Measurements from ENCODE around the gene RFFL. TPM values are rescaled to one million over a fixed set of nuclear protein-coding genes. Genes with fewer than 3 reads are reported as not detected.

Gene RFFL, protein sequence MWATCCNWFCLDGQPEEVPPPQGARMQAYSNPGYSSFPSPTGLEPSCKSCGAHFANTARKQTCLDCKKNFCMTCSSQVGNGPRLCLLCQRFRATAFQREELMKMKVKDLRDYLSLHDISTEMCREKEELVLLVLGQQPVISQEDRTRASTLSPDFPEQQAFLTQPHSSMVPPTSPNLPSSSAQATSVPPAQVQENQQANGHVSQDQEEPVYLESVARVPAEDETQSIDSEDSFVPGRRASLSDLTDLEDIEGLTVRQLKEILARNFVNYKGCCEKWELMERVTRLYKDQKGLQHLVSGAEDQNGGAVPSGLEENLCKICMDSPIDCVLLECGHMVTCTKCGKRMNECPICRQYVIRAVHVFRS
- total RNA-seq (2021; ENCODE audit: unreplicated experiment) (40.3 TPM), Bru-seq, nascent RNA (percentile 84 among the genes with signal in this experiment), BruChase-seq, experiment 1, labeled RNA remaining after a 6-hour chase (percentile 97 among the genes with signal in this experiment), BruChase-seq, experiment 2, labeled RNA remaining after a 2-hour chase (percentile 96 among the genes with signal in this experiment)
- polyA plus RNA-seq (2012) = 24.8 and 30.1 TPM in 2 replicates
- long read RNA-seq, full-length matches to known transcripts = 11 of 31 reads
- long read RNA-seq, partial matches to known transcripts = 5 of 31 reads
- long read RNA-seq, other reads (novel, unspliced or antisense) = 15 of 31 reads

DNA sequence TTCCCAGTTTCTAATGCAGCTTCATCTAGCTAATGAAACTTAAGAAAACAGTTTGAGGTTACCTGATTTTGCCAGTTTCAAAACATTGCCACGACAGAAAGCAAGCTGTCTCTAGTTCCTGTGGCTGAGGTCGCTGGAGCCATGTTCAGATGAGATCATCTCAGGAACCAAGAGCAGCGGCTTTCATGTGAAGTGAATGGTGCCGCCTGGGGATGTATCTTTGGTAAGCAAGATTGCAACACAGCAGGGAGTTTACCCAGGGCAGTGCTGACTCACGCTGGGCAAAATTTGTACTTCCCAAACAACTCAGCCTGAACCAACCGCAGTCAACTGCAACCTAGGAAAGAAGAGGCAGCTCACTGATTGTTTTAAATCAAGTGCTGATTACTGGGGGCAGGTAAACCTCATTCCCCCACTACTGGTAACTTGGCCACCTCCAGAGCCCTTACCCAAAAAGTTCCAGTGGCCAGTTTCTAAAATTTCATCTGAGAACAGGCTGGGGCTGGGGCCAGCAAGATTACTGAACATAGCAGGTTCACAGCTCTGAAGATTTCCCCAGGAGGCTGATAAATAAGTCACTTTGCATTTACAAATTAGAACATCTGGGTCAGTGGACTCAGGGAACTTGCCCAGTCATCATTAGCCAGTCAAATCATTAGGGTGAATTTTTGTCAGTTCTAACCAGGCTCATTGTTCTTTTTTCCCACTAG is at the start of gene RFFL:
Gene RFFL (minus strand): TSS at position 194 of the 710 bp plus-strand sequence. CDS start 37,154 bp downstream, outside the sequence.
- ATAC-seq (peak; percentile 97), DNase-seq (ENCODE audit: low read depth, low spot score) (peak; percentile 91)
- Histone ChIP-seq H4K20me1 (ENCODE audit: insufficient read depth) (no peaks in the 10 kb centered on the region), H2AFZ (ENCODE audit: low read depth, low read length, poor library complexity, severe bottlenecking) (no peak within 1 kb of the TSS), H3K9me3 (ENCODE audit: control insufficient read depth in 1 of 2, insufficient read depth in 1 of 2, low read depth in 1 of 2, low read length in 2 of 2) (no peaks in the 10 kb centered on the region), H3K9me2 (ENCODE audit: insufficient read depth) (no peaks in the 10 kb centered on the region), H3K36me3 (ENCODE audit: control insufficient read depth in 1 of 2, insufficient read depth in 2 of 2, low read length in 2 of 2) (0 out of 4 replicates have a peak, but pooled peaks cover 0 to 3% of the 10 kb centered on the region in 2 experiments), H3K4me1 (ENCODE audit: control insufficient read depth in 1 of 2, insufficient read depth in 2 of 2, low read length in 2 of 2) (peaks cover 31 to 47% of the 10 kb centered on the region in 2 experiments), H3K9ac (ENCODE audit: low read length) (peak within 1 kb of the TSS; percentile 66), H3K27ac (ENCODE audit: low read depth, low read length) (peak within 1 kb of the TSS; percentile 92), H3K4me2 (ENCODE audit: low read length) (peak within 1 kb of the TSS; percentile 73), H3K4me3 (replicated peaks in 1 of 2; ENCODE audit: low read depth in 1 of 2, low read length in 2 of 2) (peak within 1 kb of the TSS in 1 of 2 experiments; percentile 32; a peak in 2 of 4 replicates), H3K79me2 (ENCODE audit: insufficient read depth, low read length) (peaks cover 44% of the 10 kb centered on the region), H3K27me3 (ENCODE audit: insufficient read depth, low read length) (no peaks in the 10 kb centered on the region)
- RAD21 ChIA-PET (ENCODE audit: low non-redundant PET in 1 of 2, low total read pairs in 2 of 2, uncharacterized antibody in 2 of 2, unreplicated experiment in 2 of 2) = interaction anchor here (0.6 to 0.8 kb wide), 2 partner anchors 10 to 34 kb away, joined by 3 to 4 read pairs; no protein-coding TSS in a partner anchor
- POLR2A ChIA-PET = interaction anchor here (0.9 to 3.0 kb wide), 6 partner anchors 11 to 39 kb away, joined by 3 to 17 read pairs (median 4); no protein-coding TSS in a partner anchor
- BruUV-seq (replicated peaks) = TSS peak; percentile 98
- CTCF ChIA-PET = interaction anchor here (1.5 kb wide), 1 partner anchor 26 kb away, joined by 11 read pairs; no protein-coding TSS in a partner anchor
- intact Hi-C loops (cut with micrococcal nuclease) = loop anchor here (2.0 kb wide), 1 partner anchor 25 kb away; no protein-coding TSS in a partner anchor
- TF ChIP-seq ZFX (IDR thresholded peaks at IDR 0.05) = no peak; the same call in 1 of the 2 replicates
- TF ChIP-seq JUND (IDR thresholded peaks at IDR 0.05) = peak; percentile 96
- no peak for TF ChIP-seq EZH2 (IDR thresholded peaks at IDR 0.05)
- no peak for TF ChIP-seq EGR1 (IDR thresholded peaks at IDR 0.05; ENCODE audit: low read depth)
- TF ChIP-seq FOSL1 (IDR thresholded peaks at IDR 0.05; ENCODE audit: low read depth) = peak; percentile 90
- TF ChIP-seq, protein P1, sequence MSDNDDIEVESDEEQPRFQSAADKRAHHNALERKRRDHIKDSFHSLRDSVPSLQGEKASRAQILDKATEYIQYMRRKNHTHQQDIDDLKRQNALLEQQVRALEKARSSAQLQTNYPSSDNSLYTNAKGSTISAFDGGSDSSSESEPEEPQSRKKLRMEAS (IDR thresholded peaks at IDR 0.05) = peak; percentile 71
- peak; percentile 50 for TF ChIP-seq RAD21 (IDR thresholded peaks at IDR 0.05; ENCODE audit: low read depth)
- TF ChIP-seq ELF1 (IDR thresholded peaks at IDR 0.05; ENCODE audit: borderline replicate concordance, low read depth) = no peak; the same call in 1 of the 2 replicates
- no peak for TF ChIP-seq POLR2A (IDR thresholded peaks at IDR 0.05; ENCODE audit: borderline replicate concordance, extremely low read depth, insufficient read depth, insufficient read length)
- TF ChIP-seq, protein P2, sequence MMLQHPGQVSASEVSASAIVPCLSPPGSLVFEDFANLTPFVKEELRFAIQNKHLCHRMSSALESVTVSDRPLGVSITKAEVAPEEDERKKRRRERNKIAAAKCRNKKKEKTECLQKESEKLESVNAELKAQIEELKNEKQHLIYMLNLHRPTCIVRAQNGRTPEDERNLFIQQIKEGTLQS (IDR thresholded peaks at IDR 0.05) = peak; percentile 88
- peak; percentile 66 for TF ChIP-seq POLR2AphosphoS5 (IDR thresholded peaks at IDR 0.05; ENCODE audit: low read depth, low read length)
- TF ChIP-seq TCF7L2 (IDR thresholded peaks at IDR 0.05; ENCODE audit: borderline replicate concordance, extremely low read depth, insufficient read depth, insufficient read length) = peak; percentile 98
- TF ChIP-seq YY1 (IDR thresholded peaks at IDR 0.05; ENCODE audit: extremely low read depth, insufficient replicate concordance, low read depth, low read length) = peak; percentile 58
- TF ChIP-seq, protein P3, sequence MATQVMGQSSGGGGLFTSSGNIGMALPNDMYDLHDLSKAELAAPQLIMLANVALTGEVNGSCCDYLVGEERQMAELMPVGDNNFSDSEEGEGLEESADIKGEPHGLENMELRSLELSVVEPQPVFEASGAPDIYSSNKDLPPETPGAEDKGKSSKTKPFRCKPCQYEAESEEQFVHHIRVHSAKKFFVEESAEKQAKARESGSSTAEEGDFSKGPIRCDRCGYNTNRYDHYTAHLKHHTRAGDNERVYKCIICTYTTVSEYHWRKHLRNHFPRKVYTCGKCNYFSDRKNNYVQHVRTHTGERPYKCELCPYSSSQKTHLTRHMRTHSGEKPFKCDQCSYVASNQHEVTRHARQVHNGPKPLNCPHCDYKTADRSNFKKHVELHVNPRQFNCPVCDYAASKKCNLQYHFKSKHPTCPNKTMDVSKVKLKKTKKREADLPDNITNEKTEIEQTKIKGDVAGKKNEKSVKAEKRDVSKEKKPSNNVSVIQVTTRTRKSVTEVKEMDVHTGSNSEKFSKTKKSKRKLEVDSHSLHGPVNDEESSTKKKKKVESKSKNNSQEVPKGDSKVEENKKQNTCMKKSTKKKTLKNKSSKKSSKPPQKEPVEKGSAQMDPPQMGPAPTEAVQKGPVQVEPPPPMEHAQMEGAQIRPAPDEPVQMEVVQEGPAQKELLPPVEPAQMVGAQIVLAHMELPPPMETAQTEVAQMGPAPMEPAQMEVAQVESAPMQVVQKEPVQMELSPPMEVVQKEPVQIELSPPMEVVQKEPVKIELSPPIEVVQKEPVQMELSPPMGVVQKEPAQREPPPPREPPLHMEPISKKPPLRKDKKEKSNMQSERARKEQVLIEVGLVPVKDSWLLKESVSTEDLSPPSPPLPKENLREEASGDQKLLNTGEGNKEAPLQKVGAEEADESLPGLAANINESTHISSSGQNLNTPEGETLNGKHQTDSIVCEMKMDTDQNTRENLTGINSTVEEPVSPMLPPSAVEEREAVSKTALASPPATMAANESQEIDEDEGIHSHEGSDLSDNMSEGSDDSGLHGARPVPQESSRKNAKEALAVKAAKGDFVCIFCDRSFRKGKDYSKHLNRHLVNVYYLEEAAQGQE (IDR thresholded peaks at IDR 0.05; ENCODE audit: low read depth) = no peak
- peak; percentile 58; the same call in 1 of the 2 replicates for TF ChIP-seq SRF (IDR thresholded peaks at IDR 0.05; ENCODE audit: low read depth)
- TF ChIP-seq, protein P4, sequence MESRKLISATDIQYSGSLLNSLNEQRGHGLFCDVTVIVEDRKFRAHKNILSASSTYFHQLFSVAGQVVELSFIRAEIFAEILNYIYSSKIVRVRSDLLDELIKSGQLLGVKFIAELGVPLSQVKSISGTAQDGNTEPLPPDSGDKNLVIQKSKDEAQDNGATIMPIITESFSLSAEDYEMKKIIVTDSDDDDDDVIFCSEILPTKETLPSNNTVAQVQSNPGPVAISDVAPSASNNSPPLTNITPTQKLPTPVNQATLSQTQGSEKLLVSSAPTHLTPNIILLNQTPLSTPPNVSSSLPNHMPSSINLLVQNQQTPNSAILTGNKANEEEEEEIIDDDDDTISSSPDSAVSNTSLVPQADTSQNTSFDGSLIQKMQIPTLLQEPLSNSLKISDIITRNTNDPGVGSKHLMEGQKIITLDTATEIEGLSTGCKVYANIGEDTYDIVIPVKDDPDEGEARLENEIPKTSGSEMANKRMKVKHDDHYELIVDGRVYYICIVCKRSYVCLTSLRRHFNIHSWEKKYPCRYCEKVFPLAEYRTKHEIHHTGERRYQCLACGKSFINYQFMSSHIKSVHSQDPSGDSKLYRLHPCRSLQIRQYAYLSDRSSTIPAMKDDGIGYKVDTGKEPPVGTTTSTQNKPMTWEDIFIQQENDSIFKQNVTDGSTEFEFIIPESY (IDR thresholded peaks at IDR 0.05; ENCODE audit: extremely low read depth, insufficient replicate concordance, low read length) = no peak
- TF ChIP-seq CEBPB (IDR thresholded peaks at IDR 0.05; ENCODE audit: low read depth) = peak; percentile 100
- TF ChIP-seq CBX3 (IDR thresholded peaks at IDR 0.05; ENCODE audit: low read depth) = peak; percentile 92

Data from HCT116 (cell line).